HEK293 (cell line): ENCODE results near the gene GMDS.

Source experiments
- ATF2 ChIP-seq: fragments of 450-650 bp; formaldehyde crosslinking; IDR thresholded peaks from 2 replicates; pipeline ENCODE4 v1.5.1; 2016; ENCODE audit warnings: missing biosample characterization, missing genetic modification characterization, low read depth
- EGR2 ChIP-seq: fragments of 450-650 bp; formaldehyde crosslinking; IDR thresholded peaks from 2 replicates; pipeline ENCODE4 v1.5.1; 2016; ENCODE audit warnings: low read depth, missing biosample characterization, missing genetic modification characterization
- ELK4 ChIP-seq: IDR thresholded peaks from 2 replicates; pipeline ENCODE4 v1.6.1; 2011; ENCODE audit warnings: mild to moderate bottlenecking, low read depth, low read length, borderline replicate concordance
- HIC1 ChIP-seq: fragments of 450-650 bp; formaldehyde crosslinking; IDR thresholded peaks from 2 replicates; pipeline ENCODE4 v1.5.1; 2016; ENCODE audit warnings: missing biosample characterization, missing genetic modification characterization
- HOXA7 ChIP-seq: sonication (generic); formaldehyde crosslinking; IDR thresholded peaks from 2 replicates; pipeline ENCODE4 v1.8.1; 2022; ENCODE audit warnings: missing genetic modification reagents, borderline replicate concordance
- KLF16 ChIP-seq: fragments of 450-650 bp; formaldehyde crosslinking; IDR thresholded peaks from 2 replicates; pipeline ENCODE4 v1.5.1; 2017; ENCODE audit warnings: missing biosample characterization, missing genetic modification characterization
- MZF1 ChIP-seq: fragments of 450-650 bp; formaldehyde crosslinking; IDR thresholded peaks from 2 replicates; pipeline ENCODE4 v1.5.1; 2017; ENCODE audit warnings: missing biosample characterization, missing genetic modification characterization, borderline replicate concordance
- SP2 ChIP-seq: fragments of 450-650 bp; formaldehyde crosslinking; IDR thresholded peaks from 2 replicates; pipeline ENCODE4 v1.5.1; 2016; ENCODE audit warnings: missing biosample characterization, missing genetic modification characterization
- TCF7L2 ChIP-seq: IDR thresholded peaks from 2 replicates; pipeline ENCODE4 v1.6.1; 2011; ENCODE audit warnings: low read depth, mild to moderate bottlenecking, inconsistent platforms, low read length, moderate library complexity, borderline replicate concordance
- YY2 ChIP-seq: fragments of 450-650 bp; formaldehyde crosslinking; IDR thresholded peaks from 2 replicates; pipeline ENCODE4 v1.5.1; 2016; ENCODE audit warnings: missing biosample characterization, missing genetic modification characterization
- ZBTB7A ChIP-seq: fragments of 450-650 bp; formaldehyde crosslinking; IDR thresholded peaks from 2 replicates; pipeline ENCODE4 v1.5.1; 2016; ENCODE audit warnings: low read depth, missing biosample characterization, missing genetic modification characterization
- ZBTB8A ChIP-seq: fragments of 450-650 bp; formaldehyde crosslinking; IDR thresholded peaks from 2 replicates; pipeline ENCODE4 v1.5.1; 2016; ENCODE audit warnings: missing biosample characterization, missing genetic modification characterization
- ZNF112 ChIP-seq: fragments of 450-650 bp; formaldehyde crosslinking; IDR thresholded peaks from 2 replicates; pipeline ENCODE4 v1.5.0; 2017; ENCODE audit warnings: missing biosample characterization, missing genetic modification characterization
- ZNF175 ChIP-seq: fragments of 450-650 bp; formaldehyde crosslinking; IDR thresholded peaks from 2 replicates; pipeline ENCODE4 v1.5.1; 2016; ENCODE audit warnings: missing biosample characterization, missing genetic modification characterization
- ZNF18 ChIP-seq: fragments of 450-650 bp; formaldehyde crosslinking; IDR thresholded peaks from 2 replicates; pipeline ENCODE4 v1.5.1; 2016; ENCODE audit warnings: missing biosample characterization, missing genetic modification characterization
- ZNF214 ChIP-seq: fragments of 450-650 bp; formaldehyde crosslinking; IDR thresholded peaks from 2 replicates; pipeline ENCODE4 v1.5.1; 2017; ENCODE audit warnings: missing biosample characterization, mild to moderate bottlenecking, missing genetic modification characterization, borderline replicate concordance
- ZNF223 ChIP-seq: fragments of 450-650 bp; formaldehyde crosslinking; IDR thresholded peaks from 2 replicates; pipeline ENCODE4 v1.5.1; 2016; ENCODE audit warnings: missing biosample characterization, missing genetic modification characterization
- ZNF23 ChIP-seq: fragments of 450-650 bp; formaldehyde crosslinking; IDR thresholded peaks from 2 replicates; pipeline ENCODE4 v1.5.1; 2016; ENCODE audit warnings: missing biosample characterization, missing genetic modification characterization, borderline replicate concordance
- ZNF248 ChIP-seq: fragments of 450-650 bp; formaldehyde crosslinking; IDR thresholded peaks from 2 replicates; pipeline ENCODE4 v1.5.1; 2017; ENCODE audit warnings: missing biosample characterization, missing genetic modification characterization
- ZNF354C ChIP-seq: fragments of 450-650 bp; formaldehyde crosslinking; IDR thresholded peaks from 2 replicates; pipeline ENCODE4 v1.5.1; 2016; ENCODE audit warnings: missing biosample characterization, missing genetic modification characterization, low read depth, borderline replicate concordance
- ZNF391 ChIP-seq: fragments of 450-650 bp; formaldehyde crosslinking; IDR thresholded peaks from 2 replicates; pipeline ENCODE4 v1.5.1; 2016; ENCODE audit warnings: low read depth, missing biosample characterization, missing genetic modification characterization, borderline replicate concordance
- ZNF433 ChIP-seq: fragments of 450-650 bp; formaldehyde crosslinking; IDR thresholded peaks from 2 replicates; pipeline ENCODE4 v1.5.1; 2016; ENCODE audit warnings: missing biosample characterization, missing genetic modification characterization, low read depth
- ZNF473 ChIP-seq: fragments of 450-650 bp; formaldehyde crosslinking; IDR thresholded peaks from 2 replicates; pipeline ENCODE4 v1.5.1; 2017; ENCODE audit warnings: missing biosample characterization, missing genetic modification characterization
- ZNF513 ChIP-seq: fragments of 450-650 bp; IDR thresholded peaks from 2 replicates; pipeline ENCODE4 v1.5.1; 2018; ENCODE audit warnings: missing biosample characterization, missing genetic modification characterization
- ZNF558 ChIP-seq: fragments of 450-650 bp; formaldehyde crosslinking; IDR thresholded peaks from 2 replicates; pipeline ENCODE4 v1.5.1; 2016; ENCODE audit warnings: missing biosample characterization, missing genetic modification characterization
- ZNF623 ChIP-seq: fragments of 450-650 bp; formaldehyde crosslinking; IDR thresholded peaks from 2 replicates; pipeline ENCODE4 v1.5.1; 2016; ENCODE audit warnings: missing biosample characterization, missing genetic modification characterization
- ZNF629 ChIP-seq: fragments of 450-650 bp; formaldehyde crosslinking; IDR thresholded peaks from 2 replicates; pipeline ENCODE4 v1.5.1; 2017; ENCODE audit warnings: missing biosample characterization, missing genetic modification characterization
- ZNF660 ChIP-seq: fragments of 450-650 bp; IDR thresholded peaks from 2 replicates; pipeline ENCODE4 v1.5.1; 2018; ENCODE audit warnings: missing biosample characterization, mild to moderate bottlenecking, missing genetic modification characterization
- ZNF670 ChIP-seq: fragments of 450-650 bp; formaldehyde crosslinking; IDR thresholded peaks from 2 replicates; pipeline ENCODE4 v1.5.1; 2016; ENCODE audit warnings: missing biosample characterization, missing genetic modification characterization, low read depth
- ZNF677 ChIP-seq: fragments of 450-650 bp; IDR thresholded peaks from 2 replicates; pipeline ENCODE4 v1.5.0; 2018; ENCODE audit warnings: missing biosample characterization, mild to moderate bottlenecking, missing genetic modification characterization, moderate library complexity
- ZSCAN30 ChIP-seq: fragments of 450-650 bp; IDR thresholded peaks from 2 replicates; pipeline ENCODE4 v1.5.1; 2018; ENCODE audit warnings: missing biosample characterization, mild to moderate bottlenecking, missing genetic modification characterization, moderate library complexity

Gene GMDS

GRCh38 chr6:1670711-1671462 lies 574.5 kb downstream of the GMDS start (continued):
- TF ChIP-seq TCF7L2 (0 out of 2 replicates have a peak, but pooled peaks have one; percentile 59), ZNF513 (tag by site-specific recombination) (no peak), ZNF223 (tag by site-specific recombination) (no peak), ZSCAN30 (tag by site-specific recombination) (0 out of 2 replicates have a peak, but pooled peaks have one; percentile 5), ZNF433 (tag by site-specific recombination) (no peak), HIC1 (tag by site-specific recombination) (no peak), EGR2 (no peak), ZNF660 (tag by site-specific recombination) (no peak), ZNF558 (tag by site-specific recombination) (peak; percentile 25; the same call in 1 of the 2 replicates), ZNF175 (no peak), ZNF391 (no peak), ZNF473 (no peak), ZNF23 (tag by site-specific recombination) (no peak), KLF16 (tag by site-specific recombination) (no peak), ATF2 (tag by site-specific recombination) (no peak), ZNF354C (no peak), SP2 (tag by site-specific recombination) (no peak), ZNF670 (tag by site-specific recombination) (no peak), ZBTB7A (tag by site-specific recombination) (no peak), ZNF623 (no peak), ELK4 (no peak), HOXA7 (CRISPR knock-in tag) (no peak), ZNF629 (tag by site-specific recombination) (no peak), ZNF112 (tag by site-specific recombination) (no peak), YY2 (tag by site-specific recombination) (no peak), ZNF18 (tag by site-specific recombination) (0 out of 2 replicates have a peak, but pooled peaks have one; percentile 7), ZNF214 (tag by site-specific recombination) (no peak), MZF1 (tag by site-specific recombination) (no peak), ZNF677 (tag by site-specific recombination) (no peak), ZNF248 (tag by site-specific recombination) (no peak), ZBTB8A (tag by site-specific recombination) (peak; percentile 85)
